WI38 (cell line): ENCODE data around the gene GNS.

ENCODE experiments used
- H3K4me3 ChIP-seq: 2 replicates; pipeline ENCODE4 v1.5.1; 2011; ENCODE audit warnings: low read depth, mild to moderate bottlenecking, control low read depth, low read length
- CTCF ChIP-seq: IDR thresholded peaks from 2 replicates; pipeline ENCODE4 v1.5.1; 2012; ENCODE audit warnings: low read depth, mild to moderate bottlenecking, control low read depth, low read length

Gene GNS

GRCh38 chr12:64670019-64670418, 89.2 kb downstream of the GNS start:
- TF ChIP-seq CTCF = no peak
- H3K4me3 ChIP-seq = no peak overlapping the region

- no peak for TF ChIP-seq CTCF
- no peak overlapping the region for H3K4me3 ChIP-seq
Measured at GRCh38 chr12:64669270-64669842, 89.8 kb downstream of the GNS start.

GRCh38 chr12:64667793-64668192, 91.4 kb downstream of the GNS start:
- H3K4me3 ChIP-seq = no peak overlapping the region
- TF ChIP-seq CTCF = no peak

GRCh38 chr12:64666054-64666914, 92.9 kb downstream of the GNS start:
- H3K4me3 ChIP-seq = no peak overlapping the region
- TF ChIP-seq CTCF = no peak

- TF ChIP-seq CTCF = no peak
- H3K4me3 ChIP-seq = no peak overlapping the region
Measured at GRCh38 chr12:64665514-64665913, 93.7 kb downstream of the GNS start.
